ENCODE results near the gene DPM1.
"Not testable (repeated sequence)": the region's sequence is repeated elsewhere in the genome, so short reads cannot be mapped to it uniquely, and the experiment has no call there.

Gene DPM1

GRCh38 chr20:50983321-50983720 lies 25.0 kb upstream of the DPM1 start:
- Histone ChIP-seq H3K27ac (no peak overlapping the region), H3K36me3 (no peaks in the 10 kb centered on the region), H3K9me3 (no peaks in the 10 kb centered on the region), H3K4me1 (no peaks in the 10 kb centered on the region), H3K27me3 (peaks cover 0 to 42% of the 10 kb centered on the region in 2 donors), H3K4me3 (no peak overlapping the region)
- no peak for DNase-seq
- intact Hi-C loops (cut with DNase I; ENCODE audit: low total_unique reads): loop anchor here (10.0 kb wide), 1 partner anchor 611 kb away; no protein-coding TSS in a partner anchor
- TF ChIP-seq CTCF (IDR thresholded peaks at IDR 0.05): no peak

GRCh38 chr20:50982363-50982762 lies 24.0 kb upstream of the DPM1 start:
- intact Hi-C loops (cut with DNase I; ENCODE audit: low total_unique reads): loop anchor here (10.0 kb wide), 1 partner anchor 612 kb away; no protein-coding TSS in a partner anchor
- DNase-seq: no peak
- peaks cover 0 to 46% of the 10 kb centered on the region in 2 donors for H3K27me3 ChIP-seq

GRCh38 chr20:50981714-50982048 lies 23.3 kb upstream of the DPM1 start:
- Histone ChIP-seq H3K36me3 (no peaks in the 10 kb centered on the region), H3K27me3 (peaks cover 0 to 47% of the 10 kb centered on the region in 2 donors), H3K9me3 (no peaks in the 10 kb centered on the region), H3K4me3 (no peak overlapping the region), H3K4me1 (no peaks in the 10 kb centered on the region), H3K27ac (no peak overlapping the region)
- DNase-seq: no peak
- TF ChIP-seq CTCF (IDR thresholded peaks at IDR 0.05): no peak
- intact Hi-C loops (cut with DNase I; ENCODE audit: low total_unique reads): loop anchor here (10.0 kb wide), 1 partner anchor 613 kb away; no protein-coding TSS in a partner anchor

More at GRCh38 chr20:50982363-50982762, 24.0 kb upstream of the DPM1 start:
- no peaks in the 10 kb centered on the region for H3K9me3 ChIP-seq
- H3K4me1 ChIP-seq: no peaks in the 10 kb centered on the region
- TF ChIP-seq CTCF (IDR thresholded peaks at IDR 0.05): no peak
- H3K4me3 ChIP-seq: no peak overlapping the region
- no peak overlapping the region for H3K27ac ChIP-seq
- H3K36me3 ChIP-seq: no peaks in the 10 kb centered on the region

GRCh38 chr20:50980851-50981713 lies 22.8 kb upstream of the DPM1 start:
- Histone ChIP-seq H3K36me3 (no peaks in the 10 kb centered on the region), H3K27ac (no peak overlapping the region), H3K27me3 (peaks cover 0 to 43% of the 10 kb centered on the region in 2 donors), H3K9me3 (no peaks in the 10 kb centered on the region), H3K4me1 (no peaks in the 10 kb centered on the region), H3K4me3 (no peak overlapping the region)
- DNase-seq: no peak
- TF ChIP-seq CTCF (IDR thresholded peaks at IDR 0.05): peak; percentile 64 to 74
- intact Hi-C loops (cut with DNase I; ENCODE audit: low total_unique reads): loop anchor here (10.0 kb wide), 1 partner anchor 614 kb away; no protein-coding TSS in a partner anchor

- no peak for TF ChIP-seq CTCF (IDR thresholded peaks at IDR 0.05)
- no peak overlapping the region for H3K27ac ChIP-seq
- peaks cover 0 to 36% of the 10 kb centered on the region in 2 donors for H3K27me3 ChIP-seq
- no peaks in the 10 kb centered on the region for H3K4me1 ChIP-seq
- DNase-seq: no peak
- H3K4me3 ChIP-seq: no peak overlapping the region
- intact Hi-C loops (cut with DNase I; ENCODE audit: low total_unique reads): loop anchor here (10.0 kb wide), 1 partner anchor 615 kb away; no protein-coding TSS in a partner anchor
- H3K9me3 ChIP-seq: no peaks in the 10 kb centered on the region
- no peaks in the 10 kb centered on the region for H3K36me3 ChIP-seq
These were observed 21.8 kb upstream of the DPM1 start for GRCh38 chr20:50980071-50980681.

GRCh38 chr20:50978533-50978932 lies 20.2 kb upstream of the DPM1 start:
- H3K27ac ChIP-seq; H3K4me3 ChIP-seq; H3K4me1 ChIP-seq; DNase-seq; H3K36me3 ChIP-seq; H3K9me3 ChIP-seq; intact Hi-C loops (cut with DNase I; ENCODE audit: low total_unique reads): not testable (repeated sequence)
- H3K27me3 ChIP-seq: peaks cover 0 to 28% of the 10 kb centered on the region in 2 donors

Measured in tibial artery (tissue), 4 donors.